SK-N-SH treated with all-trans-retinoic acid at 6 μM for 48 hours (cell line): ENCODE results near the gene LGI2.

Experiments
- ATAC-seq: fragments of 200-7000 bp; cut with Tn5 transposase; 3 replicates; pipeline ENCODE4 v1.9.1; 2020; ENCODE audit warnings: mild to moderate bottlenecking, moderate library complexity
- ARNTL ChIP-seq: fragments of 450-650 bp; formaldehyde crosslinking; IDR thresholded peaks from 2 replicates; pipeline ENCODE4 v1.5.0; 2020; ENCODE audit warnings: low read depth, mild to moderate bottlenecking, moderate library complexity, borderline replicate concordance
- BACH2 ChIP-seq: fragments of 250-450 bp; sonication (Bioruptor Pico); IDR thresholded peaks from 2 replicates; pipeline ENCODE4 v1.9.0; 2021; ENCODE audit warnings: mild to moderate bottlenecking, borderline replicate concordance
- CREB5 ChIP-seq: fragments of 250-450 bp; sonication (Bioruptor Pico); IDR thresholded peaks from 2 replicates; pipeline ENCODE4 v1.5.1; 2020; ENCODE audit warnings: low read depth, mild to moderate bottlenecking, moderate library complexity
- CSDC2 ChIP-seq: fragments of 250-450 bp; sonication (Bioruptor Pico); IDR thresholded peaks from 2 replicates; pipeline ENCODE4 v1.5.0; 2020; ENCODE audit warnings: mild to moderate bottlenecking, moderate library complexity
- CSRNP3 ChIP-seq: fragments of 250-450 bp; sonication (Bioruptor Pico); IDR thresholded peaks from 2 replicates; pipeline ENCODE4 v1.5.1; 2021; ENCODE audit warnings: mild to moderate bottlenecking, moderate library complexity
- ESRRG ChIP-seq: fragments of 250-450 bp; sonication (Bioruptor Pico); IDR thresholded peaks from 2 replicates; pipeline ENCODE4 v1.6.1; 2021; ENCODE audit warnings: mild to moderate bottlenecking
- ISL1 ChIP-seq: fragments of 250-450 bp; sonication (Bioruptor Pico); IDR thresholded peaks from 2 replicates; pipeline ENCODE4 v2.1.2; 2022; ENCODE audit warnings: mild to moderate bottlenecking, moderate library complexity
- OSR1 ChIP-seq: fragments of 250-450 bp; sonication (Bioruptor Pico); IDR thresholded peaks from 2 replicates; pipeline ENCODE4 v1.8.0; 2022; ENCODE audit warnings: moderate library complexity, mild to moderate bottlenecking, inconsistent platforms
- POU6F1 ChIP-seq: fragments of 250-450 bp; sonication (Bioruptor Pico); IDR thresholded peaks from 2 replicates; pipeline ENCODE4 v1.8.0; 2021; ENCODE audit warnings: low read depth, mild to moderate bottlenecking, moderate library complexity, borderline replicate concordance
- PPARA ChIP-seq: fragments of 250-450 bp; sonication (Bioruptor Pico); IDR thresholded peaks from 2 replicates; pipeline ENCODE4 v1.5.0; 2020; ENCODE audit warnings: mild to moderate bottlenecking, borderline replicate concordance
- RARB ChIP-seq: fragments of 250-450 bp; sonication (Bioruptor Pico); IDR thresholded peaks from 2 replicates; pipeline ENCODE4 v1.8.0; 2021; ENCODE audit warnings: mild to moderate bottlenecking, moderate library complexity
- TCF4 ChIP-seq: fragments of 250-450 bp; sonication (Bioruptor Pico); IDR thresholded peaks from 2 replicates; pipeline ENCODE4 v1.8.0; 2021; ENCODE audit warnings: mild to moderate bottlenecking, moderate library complexity, borderline replicate concordance
- TOX ChIP-seq: fragments of 250-450 bp; sonication (Bioruptor Pico); IDR thresholded peaks from 2 replicates; pipeline ENCODE4 v1.8.0; 2021; ENCODE audit warnings: mild to moderate bottlenecking, moderate library complexity, borderline replicate concordance
- TSHZ2 ChIP-seq: fragments of 250-450 bp; sonication (Bioruptor Pico); IDR thresholded peaks from 2 replicates; pipeline ENCODE4 v1.5.0; 2020; ENCODE audit warnings: mild to moderate bottlenecking, moderate library complexity
- ZFP3 ChIP-seq: fragments of 250-450 bp; sonication (Bioruptor Pico); IDR thresholded peaks from 2 replicates; pipeline ENCODE4 v1.5.0; 2020; ENCODE audit warnings: mild to moderate bottlenecking, moderate library complexity
- ZFP30 ChIP-seq: fragments of 450-650 bp; formaldehyde crosslinking; IDR thresholded peaks from 2 replicates; pipeline ENCODE4 v1.5.0; 2022; ENCODE audit warnings: mild to moderate bottlenecking, moderate library complexity
- ZNF565 ChIP-seq: fragments of 450-650 bp; formaldehyde crosslinking; conservative IDR thresholded peaks from 2 replicates; pipeline ENCODE4 v1.5.0; 2020; ENCODE audit warnings: low read depth, mild to moderate bottlenecking, moderate library complexity
- ZNF70 ChIP-seq: fragments of 450-650 bp; formaldehyde crosslinking; IDR thresholded peaks from 2 replicates; pipeline ENCODE4 v1.5.0; 2020; ENCODE audit warnings: mild to moderate bottlenecking, moderate library complexity
- ZNF8 ChIP-seq: fragments of 450-650 bp; formaldehyde crosslinking; IDR thresholded peaks from 2 replicates; pipeline ENCODE4 v1.5.0; 2020; ENCODE audit warnings: mild to moderate bottlenecking, moderate library complexity
- TF ChIP-seq, protein P1 (sequence below): fragments of 250-450 bp; sonication (Bioruptor Pico); IDR thresholded peaks from 2 replicates; pipeline ENCODE4 v1.8.0; 2020; ENCODE audit warnings: mild to moderate bottlenecking, moderate library complexity, borderline replicate concordance

LGI2 gene

DNA sequence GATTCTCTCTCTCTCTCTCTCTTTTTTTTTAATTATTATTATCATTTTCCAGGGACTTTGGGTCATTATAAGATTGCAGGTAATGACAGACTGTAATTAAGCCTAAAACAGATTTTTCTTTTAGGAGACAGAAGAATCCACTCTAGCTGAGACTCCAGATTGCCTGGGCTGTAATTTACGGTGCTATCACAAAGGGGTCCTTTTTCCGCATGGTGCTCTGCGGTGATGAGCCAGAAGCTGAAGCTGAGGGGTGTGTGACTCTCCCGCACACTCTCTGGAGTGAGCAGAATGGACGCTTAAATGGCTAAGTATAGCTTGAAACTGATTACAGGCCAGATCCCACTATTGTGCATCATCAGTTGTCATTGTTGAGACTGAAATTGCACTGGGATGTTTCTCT is 50.0 kb downstream of the LGI2 start (continued):
- TF ChIP-seq CREB5 (no peak), ZFP3 (CRISPR knock-in tag) (no peak), PPARA (CRISPR knock-in tag) (no peak), ESRRG (CRISPR knock-in tag) (no peak), ZNF70 (no peak), ZNF8 (CRISPR knock-in tag) (no peak), TOX (no peak)
- TF ChIP-seq, all 23 proteins: peak for 0

DNA sequence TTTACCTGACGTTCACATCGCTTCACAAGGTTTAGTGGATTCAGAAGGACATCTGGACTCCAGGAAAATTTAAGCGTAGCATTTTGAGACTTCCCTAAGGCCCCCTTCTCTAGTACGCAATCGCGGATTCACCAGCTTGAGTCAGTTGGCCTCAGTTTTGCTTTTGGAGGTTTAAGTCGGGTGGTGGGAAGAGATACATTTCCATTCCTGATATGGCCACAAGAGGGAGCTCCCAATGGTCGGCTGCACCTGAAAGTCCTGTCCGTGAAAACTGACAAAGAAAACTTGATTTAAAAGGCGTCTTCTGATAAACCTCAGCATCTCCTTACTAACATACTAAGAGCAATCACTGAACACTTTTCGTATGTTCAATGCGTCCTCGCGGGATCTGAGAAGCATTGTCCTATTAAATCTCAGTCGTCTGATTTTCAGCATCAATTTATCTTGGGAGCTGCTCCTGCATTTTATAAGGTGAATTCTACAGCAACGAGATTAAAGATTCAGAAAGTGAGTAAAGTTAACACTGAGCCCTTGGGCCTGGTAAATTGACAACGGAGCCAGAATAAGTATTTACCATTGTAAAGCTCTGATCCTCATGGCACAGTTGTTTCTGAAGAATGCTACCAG is 50.6 kb downstream of the LGI2 start:
- ATAC-seq: peak; percentile 89
- TF ChIP-seq BACH2 (CRISPR knock-in tag): no peak
- TF ChIP-seq TSHZ2: no peak
- TF ChIP-seq ZFP3 (CRISPR knock-in tag): no peak
- no peak for TF ChIP-seq ZNF70
- TF ChIP-seq ZFP30 (CRISPR knock-in tag): no peak
- TF ChIP-seq ESRRG (CRISPR knock-in tag): no peak
- TF ChIP-seq ZNF565 (CRISPR knock-in tag): no peak
- no peak for TF ChIP-seq CSDC2 (CRISPR knock-in tag)
- no peak for TF ChIP-seq CSRNP3 (CRISPR knock-in tag)
- TF ChIP-seq, protein P1, sequence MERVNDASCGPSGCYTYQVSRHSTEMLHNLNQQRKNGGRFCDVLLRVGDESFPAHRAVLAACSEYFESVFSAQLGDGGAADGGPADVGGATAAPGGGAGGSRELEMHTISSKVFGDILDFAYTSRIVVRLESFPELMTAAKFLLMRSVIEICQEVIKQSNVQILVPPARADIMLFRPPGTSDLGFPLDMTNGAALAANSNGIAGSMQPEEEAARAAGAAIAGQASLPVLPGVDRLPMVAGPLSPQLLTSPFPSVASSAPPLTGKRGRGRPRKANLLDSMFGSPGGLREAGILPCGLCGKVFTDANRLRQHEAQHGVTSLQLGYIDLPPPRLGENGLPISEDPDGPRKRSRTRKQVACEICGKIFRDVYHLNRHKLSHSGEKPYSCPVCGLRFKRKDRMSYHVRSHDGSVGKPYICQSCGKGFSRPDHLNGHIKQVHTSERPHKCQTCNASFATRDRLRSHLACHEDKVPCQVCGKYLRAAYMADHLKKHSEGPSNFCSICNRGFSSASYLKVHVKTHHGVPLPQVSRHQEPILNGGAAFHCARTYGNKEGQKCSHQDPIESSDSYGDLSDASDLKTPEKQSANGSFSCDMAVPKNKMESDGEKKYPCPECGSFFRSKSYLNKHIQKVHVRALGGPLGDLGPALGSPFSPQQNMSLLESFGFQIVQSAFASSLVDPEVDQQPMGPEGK (CRISPR knock-in tag): no peak
- no peak for TF ChIP-seq TCF4 (CRISPR knock-in tag)
- TF ChIP-seq ARNTL (CRISPR knock-in tag): no peak
- no peak for TF ChIP-seq OSR1 (CRISPR knock-in tag)
- TF ChIP-seq ZNF8 (CRISPR knock-in tag): no peak
- TF ChIP-seq POU6F1: no peak

DNA sequence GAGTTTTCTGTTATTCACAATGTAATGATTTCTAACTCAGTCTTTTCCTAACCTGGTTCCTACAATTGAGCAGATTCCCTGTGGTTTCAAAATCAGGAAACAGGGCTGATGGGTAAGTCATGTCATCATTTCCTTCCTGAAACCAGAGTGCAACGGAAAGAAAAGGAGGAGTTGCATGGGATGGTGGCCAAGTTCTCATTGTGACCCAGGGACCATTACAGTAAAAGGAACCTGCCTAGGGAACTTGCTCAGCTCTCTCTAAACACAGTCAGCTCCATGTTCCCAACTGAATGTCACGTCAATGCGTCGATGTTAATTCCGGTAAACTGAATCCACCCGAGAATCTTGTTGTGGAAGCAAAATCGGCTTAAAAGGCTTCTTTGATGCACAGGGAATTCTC is 51.2 kb downstream of the LGI2 start:
- ATAC-seq: no peak
- TF ChIP-seq RARB (CRISPR knock-in tag) (no peak), ARNTL (CRISPR knock-in tag) (no peak), OSR1 (CRISPR knock-in tag) (no peak), CSDC2 (CRISPR knock-in tag) (no peak), BACH2 (CRISPR knock-in tag) (no peak), ZFP30 (CRISPR knock-in tag) (no peak), ZFP3 (CRISPR knock-in tag) (no peak), ZNF70 (no peak), ISL1 (CRISPR knock-in tag) (no peak)
- TF ChIP-seq, protein P1 (CRISPR knock-in tag): no peak
- TF ChIP-seq, all 23 proteins: peak for 0
